Mesenchymal stem cell (in vitro differentiated cells and primary cell): ENCODE measurements around the gene WIF1.

Experiments used
- DNase-seq: peaks from one replicate; pipeline ENCODE4 v3.0.0-alpha.2; 2013
- H2AFZ ChIP-seq: one replicate; pipeline ENCODE4 v1.6.1; 2013; ENCODE audit warnings: low read depth, mild to moderate bottlenecking, control low read depth, inconsistent platforms, low read length, moderate library complexity
- H2AK5ac ChIP-seq: 2 replicates; pipeline ENCODE4 v1.6.1; 2013; ENCODE audit warnings: low read length, moderate library complexity, mild to moderate bottlenecking, inconsistent platforms; ENCODE audit not compliant: severe bottlenecking
- H2BK120ac ChIP-seq: one replicate; pipeline ENCODE4 v1.6.1; 2013; ENCODE audit warnings: low read depth, mild to moderate bottlenecking, inconsistent platforms, low read length, moderate library complexity
- H2BK12ac ChIP-seq, 2 experiments: one replicate each; pipeline ENCODE4 v1.6.1; 2013; ENCODE audit warnings: inconsistent platforms in 2 of 2, low read length in 2 of 2, mild to moderate bottlenecking in 2 of 2, moderate library complexity in 2 of 2, control low read depth in 1 of 2
- H2BK15ac ChIP-seq: one replicate; pipeline ENCODE4 v1.6.1; 2013; ENCODE audit warnings: mild to moderate bottlenecking, low read depth, inconsistent platforms; ENCODE audit not compliant: poor library complexity, severe bottlenecking
- H2BK5ac ChIP-seq: 2 replicates; pipeline ENCODE4 v1.6.1; 2013; ENCODE audit warnings: low read depth, mild to moderate bottlenecking, low read length, control low read depth, inconsistent platforms; ENCODE audit not compliant: poor library complexity, severe bottlenecking
- H3K14ac ChIP-seq, 2 experiments: one replicate each; pipeline ENCODE4 v1.6.1; 2013; ENCODE audit warnings: inconsistent platforms in 2 of 2, low read length in 2 of 2, control low read depth in 1 of 2, mild to moderate bottlenecking in 1 of 2, moderate library complexity in 1 of 2
- H3K18ac ChIP-seq, 2 experiments: one replicate each; pipeline ENCODE4 v1.6.1; 2013; ENCODE audit warnings: inconsistent platforms in 2 of 2, low read length in 2 of 2, control low read depth in 1 of 2, low read depth in 1 of 2, mild to moderate bottlenecking in 1 of 2
- H3K23ac ChIP-seq, 2 experiments: one replicate each; pipeline ENCODE4 v1.6.1; 2013; ENCODE audit warnings: inconsistent platforms in 2 of 2, low read length in 2 of 2, mild to moderate bottlenecking in 2 of 2, moderate library complexity in 2 of 2, control low read depth in 1 of 2
- H3K27ac ChIP-seq: 2 replicates; pipeline ENCODE4 v1.5.1; 2013; ENCODE audit warnings: mild to moderate bottlenecking, moderate library complexity, low read length, control low read depth, inconsistent platforms; ENCODE audit not compliant: poor library complexity, severe bottlenecking
- H3K27me3 ChIP-seq, 2 experiments: 2 replicates each; pipeline versions ENCODE4 v1.6.1 to v1.7.0; 2013; ENCODE audit warnings: low read length in 2 of 2, mild to moderate bottlenecking in 2 of 2, moderate library complexity in 2 of 2, control low read depth in 1 of 2, inconsistent platforms in 1 of 2; ENCODE audit not compliant: control insufficient read depth in 1 of 2, insufficient read depth in 1 of 2
- H3K36me3 ChIP-seq, 2 experiments: 2 replicates each; pipeline versions ENCODE4 v1.6.1 to v1.7.0; 2013; ENCODE audit warnings: low read length in 2 of 2, control low read depth in 1 of 2, inconsistent platforms in 1 of 2, low read depth in 1 of 2, mild to moderate bottlenecking in 1 of 2; ENCODE audit not compliant: insufficient read depth in 2 of 2, control insufficient read depth in 1 of 2
- H3K4ac ChIP-seq, 2 experiments: one replicate each; pipeline ENCODE4 v1.6.1; 2013; ENCODE audit warnings: inconsistent platforms in 2 of 2, low read length in 2 of 2, mild to moderate bottlenecking in 2 of 2, moderate library complexity in 2 of 2, control low read depth in 1 of 2, low read depth in 1 of 2
- H3K4me1 ChIP-seq: 2 replicates; pipeline ENCODE4 v1.6.1; 2013; ENCODE audit warnings: low read depth, low read length, control low read depth; ENCODE audit not compliant: control insufficient read depth, insufficient read depth
- H3K4me2 ChIP-seq: 2 replicates; pipeline ENCODE4 v1.6.1; 2013; ENCODE audit warnings: low read length, mild to moderate bottlenecking, inconsistent platforms; ENCODE audit not compliant: poor library complexity, severe bottlenecking
- H3K4me3 ChIP-seq, 2 experiments: 2 replicates each; pipeline versions ENCODE4 v1.5.1 to v1.7.0; 2013; ENCODE audit warnings: low read length in 2 of 2, mild to moderate bottlenecking in 2 of 2, control low read depth in 1 of 2, low read depth in 1 of 2; ENCODE audit not compliant: insufficient read depth in 1 of 2
- H3K79me1 ChIP-seq: replicated peaks from 2 replicates; pipeline ENCODE4 v1.6.1; 2013; ENCODE audit warnings: mild to moderate bottlenecking, control low read depth, low read length, inconsistent platforms; ENCODE audit not compliant: poor library complexity, severe bottlenecking
- H3K9ac ChIP-seq: 2 replicates; pipeline ENCODE4 v1.7.0; 2013; ENCODE audit warnings: mild to moderate bottlenecking, low read length, moderate library complexity
- H3K9me3 ChIP-seq: 2 replicates; pipeline ENCODE4 v1.7.0; 2013; ENCODE audit warnings: mild to moderate bottlenecking, low read length; ENCODE audit not compliant: control insufficient read depth
- H4K8ac ChIP-seq: one replicate; pipeline ENCODE4 v1.6.1; 2013; ENCODE audit warnings: inconsistent platforms, mild to moderate bottlenecking, low read length, moderate library complexity
- H4K91ac ChIP-seq: one replicate; pipeline ENCODE4 v1.6.1; 2013; ENCODE audit warnings: mild to moderate bottlenecking, low read length, inconsistent platforms
- WGBS: methylation state at CpG from one replicate; pipeline ENCODE4 v1.1.7; 2013; ENCODE audit warnings: mixed read lengths; 5-methylcytosine and 5-hydroxymethylcytosine counted together

WIF1 gene

GRCh38 chr12:65098364-65098763 is 22.7 kb downstream of the WIF1 start:
- Histone ChIP-seq H2AK5ac (no peak overlapping the region), H3K9me3 (no peaks in the 10 kb centered on the region), H3K9ac (no peak overlapping the region), H4K91ac (no peak overlapping the region), H3K4me2 (no peak overlapping the region), H3K4me3 (no peak overlapping the region), H2AFZ (no peak overlapping the region), H3K36me3 (no peaks in the 10 kb centered on the region), H2BK5ac (no peak overlapping the region), H2BK15ac (no peak overlapping the region), H3K79me1 (no peaks in the 10 kb centered on the region), H3K14ac (no peak overlapping the region), H3K18ac (no peak overlapping the region), H2BK120ac (no peak overlapping the region), H3K4ac (no peak overlapping the region), H3K27ac (no peak overlapping the region), H2BK12ac (no peak overlapping the region), H3K27me3 (peaks cover 8 to 16% of the 10 kb centered on the region in 2 experiments), H4K8ac (no peak overlapping the region), H3K23ac (no peak overlapping the region), H3K4me1 (no peaks in the 10 kb centered on the region)
- DNase-seq = no peak
- 96% methylated on average over 3 of the region's 3 CpGs for WGBS

GRCh38 chr12:65094722-65095121 is 26.4 kb downstream of the WIF1 start:
- no peak overlapping the region for H2BK15ac ChIP-seq
- H3K4me3 ChIP-seq = no peak overlapping the region
- whole genome bisulfite sequencing = 67% methylated on average over 1 of the region's 2 CpGs

GRCh38 chr12:65093606-65094005 is 27.5 kb downstream of the WIF1 start:
- Histone ChIP-seq H2AK5ac (no peak overlapping the region), H2BK12ac (no peak overlapping the region), H3K36me3 (no peaks in the 10 kb centered on the region), H3K23ac (no peak overlapping the region), H3K4me3 (no peak overlapping the region), H2BK15ac (no peak overlapping the region), H4K91ac (no peak overlapping the region), H3K4me1 (no peaks in the 10 kb centered on the region), H2BK5ac (no peak overlapping the region), H3K27ac (no peak overlapping the region), H3K79me1 (no peaks in the 10 kb centered on the region), H2BK120ac (no peak overlapping the region), H3K27me3 (peaks cover 21 to 33% of the 10 kb centered on the region in 2 experiments), H3K4ac (no peak overlapping the region), H4K8ac (no peak overlapping the region), H3K18ac (no peak overlapping the region), H3K9ac (no peak overlapping the region), H3K4me2 (no peak overlapping the region), H3K14ac (no peak overlapping the region), H2AFZ (no peak overlapping the region), H3K9me3 (no peaks in the 10 kb centered on the region)
- WGBS = 77% methylated on average over 5 of the region's 5 CpGs
- DNase-seq = no peak

More at GRCh38 chr12:65094722-65095121, 26.4 kb downstream of the WIF1 start:
- no peak overlapping the region for H3K18ac ChIP-seq
- no peak overlapping the region for H3K23ac ChIP-seq
- H3K14ac ChIP-seq = no peak overlapping the region
- H2BK12ac ChIP-seq = no peak overlapping the region
- H3K4me2 ChIP-seq = no peak overlapping the region
- H3K27ac ChIP-seq = no peak overlapping the region
- H3K4ac ChIP-seq = no peak overlapping the region
- H4K91ac ChIP-seq = no peak overlapping the region
- no peak overlapping the region for H3K9ac ChIP-seq
- no peak overlapping the region for H2AK5ac ChIP-seq
- no peak for DNase-seq
- no peak overlapping the region for H2BK120ac ChIP-seq
- no peak overlapping the region for H2AFZ ChIP-seq
- peaks cover 24 to 27% of the 10 kb centered on the region in 2 experiments for H3K27me3 ChIP-seq
- H2BK5ac ChIP-seq = no peak overlapping the region
- H3K9me3 ChIP-seq = no peaks in the 10 kb centered on the region
- H3K79me1 ChIP-seq = no peaks in the 10 kb centered on the region
- no peak overlapping the region for H4K8ac ChIP-seq
- H3K4me1 ChIP-seq = no peaks in the 10 kb centered on the region
- H3K36me3 ChIP-seq = no peaks in the 10 kb centered on the region

- Histone ChIP-seq H2AK5ac (no peak overlapping the region), H3K79me1 (no peaks in the 10 kb centered on the region), H3K9ac (no peak overlapping the region)
These were observed 30.6 kb downstream of the WIF1 start for GRCh38 chr12:65090461-65090860.

More at GRCh38 chr12:65090461-65090860, 30.6 kb downstream of the WIF1 start:
- H3K9me3 ChIP-seq = no peaks in the 10 kb centered on the region
- H3K23ac ChIP-seq = no peak overlapping the region
- no peak overlapping the region for H4K8ac ChIP-seq
- H3K27me3 ChIP-seq = peaks cover 26 to 50% of the 10 kb centered on the region in 2 experiments
- H4K91ac ChIP-seq = no peak overlapping the region
- no peak overlapping the region for H2AFZ ChIP-seq
- H2BK15ac ChIP-seq = no peak overlapping the region
- no peak overlapping the region for H2BK120ac ChIP-seq
- no peak for DNase-seq
- WGBS = 77% methylated on average over 2 of the region's 2 CpGs
- H3K4me1 ChIP-seq = no peaks in the 10 kb centered on the region
- H3K18ac ChIP-seq = no peak overlapping the region
- no peak overlapping the region for H2BK12ac ChIP-seq
- H3K4me3 ChIP-seq = no peak overlapping the region
- no peak overlapping the region for H3K27ac ChIP-seq
- no peak overlapping the region for H2BK5ac ChIP-seq
- no peak overlapping the region for H3K4ac ChIP-seq
- no peaks in the 10 kb centered on the region for H3K36me3 ChIP-seq
- H3K14ac ChIP-seq = no peak overlapping the region
- no peak overlapping the region for H3K4me2 ChIP-seq
